KG1 (cell line): ENCODE data around the gene LRRC14B.
"Not testable (repeated sequence)": the region's sequence is repeated elsewhere in the genome, so short reads cannot be mapped to it uniquely, and the experiment has no call there.

Source experiments
- DNase-seq: peaks from one replicate; lab custom pipeline; 2025; lab: John Stamatoyannopoulos, UW

The LRRC14B gene

DNA sequence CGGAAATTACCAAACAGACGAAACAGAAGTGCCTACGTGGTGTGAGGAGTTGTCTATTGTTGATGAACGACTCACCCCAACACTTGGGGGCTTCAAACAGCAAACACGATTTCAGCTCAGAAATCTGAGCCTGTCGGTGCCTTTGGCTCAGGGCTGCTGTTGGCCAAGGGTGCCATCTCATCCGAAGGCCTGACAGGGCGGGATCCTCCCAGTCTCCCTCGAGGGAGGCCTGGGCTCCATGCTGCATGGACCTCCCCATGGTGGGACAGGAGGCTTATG, 1.3 kb downstream of the LRRC14B start:
- no peak for DNase-seq

DNA sequence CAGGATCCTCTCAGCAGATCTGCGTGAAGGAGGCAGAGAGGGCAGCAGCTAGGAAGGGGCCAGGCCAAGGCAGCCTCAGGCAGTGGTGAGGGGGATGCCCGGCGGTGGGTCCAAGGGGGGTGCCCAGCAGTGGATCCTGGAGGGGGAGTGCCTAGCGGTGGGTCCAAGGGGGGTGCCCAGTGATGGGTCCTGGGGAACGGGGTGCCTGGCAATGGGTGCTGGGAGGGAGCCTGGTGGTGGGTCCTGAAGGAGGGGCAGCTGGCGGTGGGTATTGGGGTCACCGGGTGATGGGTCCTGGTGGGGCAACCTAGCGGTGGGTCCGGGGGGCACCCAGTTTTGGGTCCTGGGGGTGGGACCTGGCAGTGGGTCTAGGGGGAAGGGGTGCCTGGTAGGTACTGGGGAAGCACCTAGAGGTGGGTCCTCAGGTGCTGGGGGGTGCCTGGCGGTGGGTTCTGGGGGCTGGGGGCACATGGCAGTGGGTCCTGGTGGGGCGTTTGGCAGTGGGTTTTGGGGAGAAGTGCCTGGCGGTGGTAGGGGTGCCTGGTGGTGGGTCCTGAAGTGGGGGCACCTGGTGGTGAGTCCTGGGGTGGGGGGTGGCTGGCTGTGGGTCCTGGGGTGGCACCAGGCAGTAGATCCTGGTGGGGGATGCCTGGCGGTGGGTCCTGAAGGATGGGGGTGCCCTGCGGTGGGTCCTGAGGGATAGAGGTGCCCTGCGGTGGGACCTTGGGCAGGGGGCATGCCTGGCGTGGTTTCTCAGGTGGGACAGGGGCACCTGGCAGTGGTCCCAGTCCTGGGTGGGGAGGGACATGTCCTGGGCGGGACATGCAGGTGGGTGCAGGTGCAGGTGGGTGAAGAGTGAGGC, 1.9 kb downstream of the LRRC14B start:
- no peak for DNase-seq

DNA sequence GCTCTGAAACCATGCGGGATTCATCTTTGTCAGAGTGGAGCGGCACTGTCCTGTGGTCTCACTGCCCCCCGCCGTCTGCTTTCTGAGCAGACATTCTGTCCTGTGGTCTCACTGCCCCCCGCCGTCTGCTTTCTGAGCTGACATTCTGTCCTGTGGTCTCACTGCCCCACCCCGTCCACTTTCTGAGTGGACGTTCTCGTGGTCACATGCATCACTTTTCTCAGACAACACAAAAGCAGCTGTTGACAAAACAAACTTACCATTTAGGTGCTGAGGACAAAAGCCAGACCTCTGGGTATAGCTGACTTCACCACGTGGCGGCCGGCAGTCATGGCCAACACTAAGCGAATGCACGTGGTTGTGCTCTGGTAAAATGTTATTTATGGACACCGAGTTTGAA, 2.8 kb downstream of the LRRC14B start:
- DNase-seq = no peak

DNA sequence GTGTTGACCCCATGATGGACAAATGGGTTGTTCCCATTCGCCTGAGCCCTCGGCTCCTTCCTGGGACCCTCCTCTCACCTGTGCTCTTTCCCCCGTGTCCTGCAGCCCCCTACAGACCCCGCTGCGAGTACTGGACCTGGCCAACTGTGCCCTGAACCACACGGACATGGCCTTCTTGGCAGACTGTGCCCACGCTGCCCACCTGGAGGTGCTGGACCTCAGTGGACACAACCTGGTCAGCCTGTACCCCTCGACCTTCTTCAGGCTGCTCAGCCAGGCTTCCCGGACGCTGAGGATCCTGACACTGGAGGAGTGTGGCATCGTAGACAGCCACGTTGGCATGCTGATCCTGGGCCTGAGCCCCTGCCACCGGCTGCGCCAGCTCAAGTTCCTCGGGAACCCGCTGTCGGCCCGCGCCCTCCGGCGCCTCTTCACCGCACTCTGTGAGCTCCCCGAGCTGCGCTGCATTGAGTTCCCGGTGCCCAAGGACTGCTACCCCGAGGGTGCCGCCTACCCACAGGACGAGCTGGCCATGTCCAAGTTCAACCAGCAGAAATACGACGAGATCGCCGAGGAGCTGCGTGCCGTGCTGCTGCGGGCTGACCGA, 3.4 kb downstream of the LRRC14B start:
- DNase-seq = no peak

DNA sequence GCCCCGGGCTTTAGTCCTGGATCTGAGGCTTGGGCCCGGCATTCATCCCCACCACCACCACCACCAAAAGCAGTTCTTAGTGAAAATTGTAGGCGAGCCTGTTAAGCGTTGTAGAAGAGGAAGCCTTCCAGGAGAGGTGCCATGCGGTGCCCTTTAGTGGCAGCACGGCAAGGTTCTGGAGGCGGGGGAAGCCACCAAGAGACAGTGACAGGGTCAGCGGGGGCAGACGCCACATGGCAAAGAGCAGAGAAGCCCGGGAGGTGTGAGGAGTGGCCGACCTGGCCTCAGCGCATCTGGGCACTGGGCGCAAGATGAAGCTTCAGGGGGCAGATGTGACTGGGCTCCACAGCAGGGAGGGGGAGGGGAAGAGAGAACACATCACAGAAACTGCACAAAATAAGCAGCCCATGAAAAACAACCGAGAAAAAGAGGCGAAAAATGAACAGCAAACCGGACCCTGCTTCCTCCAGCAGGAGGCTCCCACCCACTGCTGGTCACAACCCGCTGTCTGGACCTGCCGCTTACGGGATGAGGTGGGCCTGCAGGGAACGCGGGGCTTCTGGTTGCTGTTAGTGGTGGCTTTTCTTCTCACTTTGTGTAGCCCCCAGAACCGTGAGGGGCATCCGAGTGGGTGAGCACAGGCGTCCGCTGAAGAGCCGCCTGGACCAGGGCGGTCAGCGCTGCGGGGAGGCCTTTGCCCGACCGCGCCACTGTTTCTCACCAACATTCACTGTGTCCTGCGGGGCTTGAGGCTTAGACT, 4.3 kb downstream of the LRRC14B start:
- DNase-seq = no peak

DNA sequence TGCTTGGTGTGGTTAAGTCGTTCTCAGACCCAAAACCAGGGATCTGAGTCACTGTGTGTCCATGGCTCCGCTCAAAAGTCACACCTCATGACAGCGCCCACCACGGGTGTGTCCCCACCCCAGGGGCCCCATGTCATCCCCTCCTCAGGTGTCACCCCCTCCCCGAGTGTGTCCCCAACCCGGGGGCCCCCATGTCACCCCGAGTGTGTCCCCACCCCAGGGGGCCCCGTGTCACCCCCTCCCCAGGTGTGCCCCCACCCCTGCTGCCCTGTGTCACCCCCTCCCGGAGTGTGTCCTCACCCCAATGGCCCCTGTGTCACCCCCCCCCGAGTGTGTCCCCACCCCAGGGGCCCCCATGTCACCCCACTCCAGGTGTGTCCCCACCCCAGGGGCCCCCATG, 5.1 kb downstream of the LRRC14B start:
- DNase-seq = no peak

DNA sequence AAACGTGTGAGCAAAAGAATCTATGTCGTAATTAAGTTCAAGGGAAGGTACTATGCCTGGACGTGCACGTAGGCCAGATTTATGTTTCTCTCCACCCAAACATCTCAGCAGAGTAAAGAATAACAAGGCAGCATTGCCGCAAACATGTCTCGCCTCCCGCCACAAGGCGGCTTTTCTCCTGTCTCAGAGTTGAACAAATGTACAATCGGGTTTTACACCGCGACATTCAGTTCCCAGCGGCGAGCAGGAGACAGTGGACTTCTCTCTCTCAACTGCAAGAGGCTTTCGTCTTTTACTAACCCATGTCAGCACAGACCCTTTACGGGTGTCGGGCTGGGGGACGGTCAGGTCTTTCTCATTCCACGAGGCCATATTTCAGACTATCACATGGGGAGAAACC, 5.7 kb downstream of the LRRC14B start:
- not testable (repeated sequence) for DNase-seq

DNA sequence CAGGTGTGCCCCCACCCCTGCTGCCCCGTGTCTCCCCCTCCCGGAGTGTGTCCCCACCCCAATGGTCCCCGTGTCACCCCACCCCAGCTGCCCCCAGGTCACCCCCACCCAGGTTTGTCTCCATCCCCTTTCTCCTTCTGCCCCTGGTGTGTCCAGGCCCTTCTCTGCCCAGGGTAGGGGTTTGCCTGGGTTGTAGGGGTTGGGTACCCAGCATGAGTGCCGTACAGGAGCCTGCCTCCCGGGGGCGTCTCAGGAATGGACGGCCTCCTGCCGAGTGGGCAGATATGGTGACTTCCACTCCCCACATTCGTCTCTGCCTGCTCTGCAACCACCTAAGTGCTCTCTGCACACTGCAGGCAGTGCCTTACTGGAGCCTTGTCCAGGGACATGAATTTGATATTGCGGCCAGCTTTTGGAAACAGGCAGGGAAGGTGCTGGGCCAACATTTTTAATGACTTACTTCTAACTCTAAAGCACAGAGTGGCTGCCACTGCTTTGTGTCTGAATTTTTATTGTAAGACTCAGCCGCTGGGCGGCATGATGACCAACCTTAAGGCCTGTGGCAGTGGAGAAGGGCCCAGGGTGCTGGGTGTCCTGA, 6.7 kb downstream of the LRRC14B start:
- DNase-seq = no peak

DNA sequence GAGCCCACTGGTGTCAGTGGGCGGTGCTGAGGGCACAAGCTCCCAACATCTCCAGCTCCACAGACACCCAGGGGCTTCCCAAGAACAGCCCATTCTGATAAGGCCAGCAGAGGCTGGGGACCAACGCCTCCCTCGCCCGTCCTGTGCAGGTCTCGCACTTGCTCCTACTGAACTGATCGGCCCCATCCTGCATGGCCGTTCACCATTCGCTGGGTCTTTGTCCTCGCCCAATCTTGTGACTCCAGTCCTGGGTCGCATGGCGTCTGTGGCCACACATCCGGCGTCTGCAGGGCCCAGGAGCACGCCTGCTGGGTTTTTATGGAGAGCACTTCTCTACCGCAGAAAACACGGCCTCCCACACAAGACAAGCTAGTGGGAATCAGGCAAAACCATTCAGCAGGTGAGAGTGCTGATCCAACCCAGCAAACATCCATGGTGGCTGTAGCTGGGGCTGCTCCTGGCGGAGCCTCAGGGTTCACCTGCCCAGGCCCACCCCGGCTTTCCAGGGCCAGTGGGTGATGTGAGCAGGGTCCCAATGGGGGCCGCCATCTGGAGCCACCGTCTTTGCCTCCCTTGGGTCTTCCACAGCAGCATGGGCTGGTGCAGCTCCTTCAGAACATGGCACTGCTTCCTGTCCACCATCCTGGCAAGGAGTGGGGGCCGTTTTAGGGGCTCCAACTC, 7.4 kb downstream of the LRRC14B start:
- DNase-seq = no peak

DNA sequence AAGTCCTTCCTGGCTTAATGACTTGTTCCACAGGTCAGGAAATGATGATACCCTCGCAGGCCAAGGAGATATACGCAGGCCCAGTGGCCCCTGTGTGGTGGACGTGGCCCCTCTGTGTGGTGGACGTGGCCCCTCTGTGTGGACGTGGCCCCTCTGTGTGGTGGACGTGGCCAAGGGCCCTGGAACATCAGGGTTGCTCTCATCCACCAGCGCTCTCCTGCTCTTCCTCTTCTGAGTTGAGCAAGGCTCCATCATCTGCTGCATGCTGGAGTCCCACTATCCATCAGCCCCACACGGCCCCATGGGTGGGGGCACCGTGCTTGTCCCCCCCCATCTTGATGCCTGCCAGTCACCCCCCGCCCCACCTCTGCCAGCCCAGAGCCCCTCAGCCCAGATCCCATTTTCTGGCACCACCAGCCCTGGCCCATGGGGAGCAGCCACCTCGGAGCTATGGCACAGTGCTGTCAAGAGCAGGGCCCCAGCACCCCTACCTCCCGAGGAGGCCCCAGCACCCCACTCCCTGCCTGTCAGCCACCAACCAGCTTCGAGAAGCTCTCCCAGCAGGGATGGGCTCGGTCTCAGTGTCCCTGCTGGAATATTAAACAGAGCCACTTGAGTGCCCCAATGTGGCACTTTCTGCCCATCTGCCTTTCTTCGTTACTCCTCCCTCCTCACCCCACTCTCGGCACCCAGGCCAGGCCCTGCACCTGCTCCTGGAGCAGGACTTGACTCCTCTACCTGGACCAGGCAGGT, 8.1 kb downstream of the LRRC14B start:
- DNase-seq = no peak

DNA sequence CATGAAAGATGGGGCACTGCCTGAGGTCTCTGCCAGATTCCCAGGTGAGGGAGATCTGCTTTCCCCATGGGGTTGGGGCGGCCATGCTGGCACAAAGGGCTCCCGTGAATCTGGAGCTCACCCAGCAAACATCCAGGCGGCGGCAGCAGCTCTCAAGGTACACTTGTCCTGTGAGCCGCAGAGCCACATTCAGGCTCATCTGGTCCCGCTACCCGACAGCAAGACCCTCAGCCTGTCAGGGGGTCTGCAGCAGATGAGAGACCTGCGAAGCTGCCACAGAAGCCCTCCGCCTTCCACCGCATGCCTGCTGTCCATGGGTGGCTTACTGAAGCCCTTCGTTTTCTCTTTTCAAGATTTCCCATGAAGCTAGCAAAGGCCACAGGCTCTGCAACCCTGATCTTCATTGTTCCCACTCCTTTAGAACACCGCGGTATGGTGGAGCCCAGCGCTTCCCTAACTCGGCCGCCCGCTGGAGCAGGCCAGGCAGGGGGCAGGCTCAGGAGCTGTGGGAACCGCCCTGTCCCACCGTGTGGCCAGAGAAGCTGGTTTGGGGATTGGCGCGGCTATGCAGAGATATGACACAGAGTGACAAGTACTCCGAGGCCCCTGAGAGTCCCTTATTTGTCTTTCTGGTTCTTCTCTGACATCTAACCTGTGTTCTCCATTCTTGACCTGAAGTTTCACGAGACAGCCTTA, 8.8 kb downstream of the LRRC14B start:
- no peak for DNase-seq

DNA sequence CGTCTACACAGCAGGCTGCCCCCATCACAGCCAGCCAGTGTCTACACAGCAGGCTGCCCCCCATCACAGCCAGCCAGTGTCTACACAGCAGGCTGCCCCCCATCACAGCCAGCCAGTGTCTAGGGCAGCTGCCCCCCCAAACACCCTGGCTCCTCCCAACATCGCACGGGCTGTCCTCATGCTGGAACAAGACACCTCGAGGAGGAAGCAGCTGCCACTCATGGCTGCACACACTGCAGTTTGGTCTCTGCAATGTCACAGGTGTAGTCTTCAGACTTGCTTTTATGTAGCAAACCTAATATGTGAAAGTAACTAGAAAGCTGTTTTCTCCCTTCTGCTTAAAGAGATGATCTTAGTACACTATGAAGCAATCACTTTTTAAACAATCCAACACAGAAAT, 9.7 kb downstream of the LRRC14B start:
- no peak for DNase-seq

DNA sequence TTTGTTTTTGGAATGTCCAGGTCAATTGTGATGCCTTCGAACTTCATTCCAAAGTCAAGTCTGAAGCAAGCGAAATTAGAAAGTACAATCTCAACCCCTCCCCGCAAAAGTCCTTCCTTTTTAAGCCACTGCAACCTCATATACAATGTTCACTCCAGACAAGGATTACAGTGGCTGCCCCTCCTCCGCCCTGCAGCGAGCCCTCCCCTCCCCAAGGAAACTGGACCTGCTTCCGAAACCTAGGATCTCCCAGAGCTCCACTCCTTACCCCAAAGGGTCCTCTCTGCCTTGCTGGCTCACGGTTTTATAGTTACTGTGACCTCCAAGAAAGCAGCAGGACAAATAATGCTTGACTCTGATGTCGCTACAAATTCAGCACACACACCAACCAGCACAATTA, 10.4 kb downstream of the LRRC14B start:
- DNase-seq = no peak

DNA sequence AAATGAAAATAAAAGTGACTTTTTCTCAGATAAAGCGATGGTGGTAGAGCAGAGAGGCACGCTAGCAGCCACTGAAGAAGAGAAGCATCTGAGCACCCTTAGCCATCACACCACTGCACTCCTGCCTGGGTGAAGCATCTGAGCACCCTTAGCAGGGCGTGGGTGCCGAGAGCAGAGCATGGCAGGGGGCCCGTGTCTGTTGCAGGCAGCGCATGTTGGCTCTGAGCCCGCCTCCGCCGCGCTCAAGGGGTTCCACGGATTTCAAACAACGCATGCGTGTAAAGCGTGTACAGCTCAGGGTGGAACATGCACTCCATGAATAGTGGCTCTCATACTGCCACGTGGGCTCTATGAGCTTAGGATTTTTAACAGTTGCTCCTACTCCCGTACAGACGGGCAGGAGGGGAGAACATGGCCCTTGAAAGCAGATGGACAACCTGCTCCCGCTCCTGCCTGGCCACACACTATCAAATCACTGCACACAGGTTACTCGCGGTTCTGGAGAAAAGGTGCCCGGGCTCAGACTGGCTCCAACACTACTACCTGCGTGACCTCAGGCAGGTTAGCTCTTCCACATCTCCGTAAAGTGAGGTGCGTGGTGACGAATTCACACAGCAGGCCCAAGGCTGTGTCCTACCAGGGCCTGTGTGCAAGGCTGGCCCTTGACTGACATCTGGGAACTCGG, 12.1 kb downstream of the LRRC14B start:
- no peak for DNase-seq

DNA sequence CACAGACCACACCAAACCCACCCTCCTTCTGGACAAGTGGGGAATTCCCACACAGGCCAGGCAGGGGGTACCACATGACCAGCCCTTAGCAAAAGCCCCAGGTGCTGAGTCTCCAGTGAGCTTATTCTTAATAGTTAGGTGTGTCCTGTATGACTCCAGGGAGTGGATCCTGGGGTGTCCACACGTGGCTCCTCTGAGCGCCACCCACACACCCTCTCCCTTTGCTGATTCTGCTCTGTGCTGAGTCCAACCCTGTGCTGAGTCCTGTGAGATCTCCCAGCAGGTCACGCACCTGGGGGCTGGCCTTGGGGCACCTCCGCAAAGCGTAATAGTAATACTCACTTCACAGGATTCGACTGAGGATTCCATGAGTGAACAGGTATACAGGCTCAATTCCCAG, 12.7 kb downstream of the LRRC14B start:
- DNase-seq = no peak

DNA sequence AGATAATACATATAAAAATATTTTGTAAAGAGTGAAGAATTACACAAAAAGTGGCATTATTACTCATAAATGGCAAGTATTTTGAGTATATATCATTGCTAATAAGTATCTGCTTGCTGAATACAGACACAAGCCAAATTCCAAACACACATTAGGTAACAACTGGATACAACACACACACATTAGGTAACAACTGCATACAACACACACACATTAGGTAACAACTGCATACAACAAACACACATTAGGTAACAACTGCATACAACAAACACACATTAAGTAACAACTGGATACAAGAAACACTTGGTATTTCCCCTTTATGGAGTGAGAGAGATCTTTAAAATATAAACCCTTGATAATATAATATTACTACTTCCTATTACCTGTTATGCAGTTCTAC, 13.2 kb downstream of the LRRC14B start:
- DNase-seq = no peak

DNA sequence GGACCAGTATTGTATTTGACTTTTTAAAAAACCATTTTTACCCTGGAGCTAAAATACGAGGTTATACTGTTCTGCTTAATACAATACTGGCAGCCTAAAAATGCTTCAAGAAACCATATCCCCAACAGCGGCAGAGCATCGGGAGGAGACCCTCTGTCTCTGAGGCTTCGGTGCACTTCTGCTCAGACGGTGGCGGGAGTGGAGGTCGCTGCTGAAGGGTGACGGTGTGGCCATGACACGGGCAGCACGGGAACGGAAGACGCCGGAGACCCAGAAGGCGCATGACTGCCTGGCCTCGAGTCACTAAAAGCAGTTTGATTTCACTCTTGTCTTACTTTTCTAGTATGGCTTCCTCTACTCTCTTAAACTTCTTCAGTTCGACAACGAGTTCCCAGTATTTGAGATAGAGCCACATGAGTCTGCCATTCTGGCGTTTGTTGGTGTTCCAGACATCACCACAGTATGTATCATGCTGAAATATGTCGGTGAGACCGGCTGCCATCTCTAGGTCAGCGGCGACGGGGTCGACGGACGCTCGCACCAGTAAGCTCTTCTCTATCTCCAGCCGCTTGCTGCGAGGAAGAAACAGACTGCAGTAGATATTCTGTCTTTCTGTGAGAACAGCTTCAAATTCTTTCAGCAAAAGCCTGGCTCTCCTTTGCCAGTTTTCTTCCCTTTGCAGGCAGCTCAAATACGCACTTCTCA, 13.8 kb downstream of the LRRC14B start:
- DNase-seq = no peak

DNA sequence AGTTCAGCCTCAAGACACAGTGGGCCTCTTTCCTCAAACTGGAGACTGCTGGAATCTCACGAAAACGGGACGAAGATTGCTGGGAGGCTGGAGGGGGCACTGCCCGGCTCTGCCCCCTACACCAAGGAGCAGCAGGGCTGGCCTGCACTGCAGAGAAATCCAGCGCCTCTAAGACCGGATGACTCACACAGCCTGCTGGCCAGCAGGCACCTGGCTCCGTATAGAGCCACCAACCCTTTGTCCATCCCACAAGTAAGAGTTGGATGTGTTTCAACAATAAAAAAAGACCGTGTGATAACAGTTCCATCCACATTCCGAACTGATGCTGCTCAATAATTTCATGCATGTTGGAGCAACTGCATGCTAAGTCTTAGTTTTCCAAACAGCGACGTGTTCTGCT, 15.1 kb downstream of the LRRC14B start:
- no peak for DNase-seq

DNA sequence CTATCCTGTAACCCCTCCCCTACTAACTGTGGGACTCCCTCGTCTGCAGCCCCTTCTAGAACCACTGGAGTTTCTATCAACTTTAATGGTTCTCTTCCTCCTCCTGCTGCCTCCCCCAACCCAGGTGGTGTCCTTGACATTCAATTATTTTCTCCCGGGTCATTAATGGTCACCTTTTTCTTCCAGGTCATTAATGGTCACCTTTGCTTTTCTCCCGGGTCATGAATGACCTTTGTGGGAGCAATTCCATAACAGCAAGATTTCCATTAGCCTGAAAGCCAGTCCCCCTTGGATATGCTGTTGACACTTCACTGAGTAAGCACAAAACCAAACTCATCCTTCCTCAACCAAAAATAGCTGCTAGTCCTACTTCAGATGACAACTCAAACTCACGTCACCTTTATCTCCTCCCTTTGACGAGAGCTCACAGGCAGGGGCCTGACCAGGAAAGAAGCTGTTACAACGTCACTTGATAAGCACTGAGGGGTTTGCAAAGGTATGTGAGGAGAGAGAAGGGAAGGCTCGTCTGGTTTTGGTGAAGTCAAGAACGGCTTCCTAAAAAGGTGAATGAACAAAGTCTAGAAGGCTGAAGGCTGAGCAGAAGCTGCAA, 15.7 kb downstream of the LRRC14B start:
- DNase-seq = no peak
